C4-2B (cell line): Measurements from ENCODE around the gene CASP8AP2.
"Not testable (repeated sequence)": the region's sequence is repeated elsewhere in the genome, so short reads cannot be mapped to it uniquely, and the experiment has no call there.

Experiments used
- H3K27ac ChIP-seq: fragments of 450-650 bp; 2 replicates; pipeline ENCODE4 v1.5.1; 2017
- ZFX ChIP-seq: fragments of 450-650 bp; IDR thresholded peaks from 2 replicates; pipeline ENCODE4 v1.6.1; 2017
- TF ChIP-seq, protein P1 (sequence below): fragments of 450-650 bp; conservative IDR thresholded peaks from 2 replicates; pipeline ENCODE4 v1.5.1; 2017; ENCODE audit warnings: mild to moderate bottlenecking

Gene CASP8AP2

DNA sequence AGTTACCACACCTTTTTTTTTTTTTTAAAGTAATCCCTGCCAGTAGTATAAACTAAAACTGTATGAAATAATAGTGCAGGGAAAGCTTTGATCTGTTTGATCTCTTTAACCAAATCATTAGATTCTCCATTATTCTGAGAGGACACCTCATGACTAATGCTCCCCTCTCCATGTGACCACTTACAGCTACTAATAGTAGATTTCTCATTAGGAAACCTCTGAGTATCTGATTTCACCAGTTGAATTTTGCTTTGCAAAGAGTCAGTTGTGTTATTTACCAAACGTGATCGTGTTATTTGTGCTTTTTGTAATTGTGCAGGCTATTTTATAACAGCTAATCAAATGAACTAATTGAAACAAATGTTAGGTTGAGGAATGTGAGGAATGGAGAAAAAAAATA lies 12.5 kb downstream of the CASP8AP2 start:
- no peak for TF ChIP-seq ZFX
- TF ChIP-seq, protein P1, sequence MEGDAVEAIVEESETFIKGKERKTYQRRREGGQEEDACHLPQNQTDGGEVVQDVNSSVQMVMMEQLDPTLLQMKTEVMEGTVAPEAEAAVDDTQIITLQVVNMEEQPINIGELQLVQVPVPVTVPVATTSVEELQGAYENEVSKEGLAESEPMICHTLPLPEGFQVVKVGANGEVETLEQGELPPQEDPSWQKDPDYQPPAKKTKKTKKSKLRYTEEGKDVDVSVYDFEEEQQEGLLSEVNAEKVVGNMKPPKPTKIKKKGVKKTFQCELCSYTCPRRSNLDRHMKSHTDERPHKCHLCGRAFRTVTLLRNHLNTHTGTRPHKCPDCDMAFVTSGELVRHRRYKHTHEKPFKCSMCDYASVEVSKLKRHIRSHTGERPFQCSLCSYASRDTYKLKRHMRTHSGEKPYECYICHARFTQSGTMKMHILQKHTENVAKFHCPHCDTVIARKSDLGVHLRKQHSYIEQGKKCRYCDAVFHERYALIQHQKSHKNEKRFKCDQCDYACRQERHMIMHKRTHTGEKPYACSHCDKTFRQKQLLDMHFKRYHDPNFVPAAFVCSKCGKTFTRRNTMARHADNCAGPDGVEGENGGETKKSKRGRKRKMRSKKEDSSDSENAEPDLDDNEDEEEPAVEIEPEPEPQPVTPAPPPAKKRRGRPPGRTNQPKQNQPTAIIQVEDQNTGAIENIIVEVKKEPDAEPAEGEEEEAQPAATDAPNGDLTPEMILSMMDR: no peak
- H3K27ac ChIP-seq: no peak overlapping the region

DNA sequence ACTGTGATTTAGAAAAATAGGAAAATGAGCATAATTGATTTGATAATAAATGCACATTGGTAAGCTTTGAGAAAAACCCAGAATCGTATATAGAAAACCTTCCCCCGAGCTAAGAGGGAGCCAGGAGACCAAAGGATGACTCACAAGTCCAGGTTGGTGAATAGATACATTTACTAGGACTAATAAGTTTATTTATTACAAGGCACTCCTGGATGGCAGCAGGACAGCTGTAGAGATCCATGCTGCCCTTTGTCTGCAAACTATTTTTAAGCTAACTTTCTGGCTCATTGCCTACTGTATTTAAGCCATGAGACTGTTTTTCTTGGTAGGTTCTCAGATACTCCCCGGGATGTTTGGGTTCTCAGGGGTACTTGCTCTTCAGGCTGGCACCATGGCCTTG lies 13.4 kb downstream of the CASP8AP2 start:
- no peak overlapping the region for H3K27ac ChIP-seq
- TF ChIP-seq, protein P1: no peak
- no peak for TF ChIP-seq ZFX

DNA sequence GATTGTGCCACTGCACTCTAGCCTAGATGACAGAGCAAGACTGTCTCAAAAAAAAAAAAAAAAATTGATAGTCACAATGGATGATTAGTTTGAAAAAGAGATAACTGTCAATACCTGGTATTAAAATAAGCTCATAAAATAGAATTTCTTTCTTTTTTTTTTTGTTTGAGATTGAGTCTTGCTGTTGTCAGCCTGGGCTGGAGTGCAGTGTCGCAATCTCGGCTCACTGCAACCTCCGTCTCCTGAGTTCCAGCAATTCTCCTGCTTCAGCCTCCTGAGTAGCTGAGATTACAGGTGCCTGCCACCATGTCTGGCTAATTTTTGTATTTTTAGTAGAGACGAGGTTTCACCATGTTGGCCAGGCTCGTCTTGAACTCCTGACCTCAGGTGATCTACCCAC lies 17.8 kb downstream of the CASP8AP2 start:
- H3K27ac ChIP-seq: not testable (repeated sequence)

DNA sequence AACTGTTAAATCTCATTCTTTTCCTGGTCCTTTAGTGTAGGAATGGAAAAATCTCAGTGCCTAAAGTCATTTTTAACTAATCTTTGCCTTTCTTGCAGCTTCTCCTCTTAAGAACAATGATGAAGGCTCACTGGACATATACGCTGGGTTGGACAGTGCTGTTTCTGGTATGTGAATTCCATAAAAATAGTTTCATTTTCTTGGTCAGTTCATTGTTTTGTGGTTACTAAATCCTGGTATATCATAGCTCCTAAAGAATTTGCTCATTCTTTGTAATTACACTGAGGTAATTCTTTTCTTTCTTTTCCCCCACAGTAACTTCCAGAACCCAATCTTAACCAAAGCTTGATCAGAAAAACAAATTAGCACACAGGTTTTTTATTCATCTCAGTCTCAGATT lies 23.4 kb downstream of the CASP8AP2 start:
- TF ChIP-seq ZFX: no peak
- TF ChIP-seq, protein P1: no peak
- H3K27ac ChIP-seq: no peak overlapping the region

DNA sequence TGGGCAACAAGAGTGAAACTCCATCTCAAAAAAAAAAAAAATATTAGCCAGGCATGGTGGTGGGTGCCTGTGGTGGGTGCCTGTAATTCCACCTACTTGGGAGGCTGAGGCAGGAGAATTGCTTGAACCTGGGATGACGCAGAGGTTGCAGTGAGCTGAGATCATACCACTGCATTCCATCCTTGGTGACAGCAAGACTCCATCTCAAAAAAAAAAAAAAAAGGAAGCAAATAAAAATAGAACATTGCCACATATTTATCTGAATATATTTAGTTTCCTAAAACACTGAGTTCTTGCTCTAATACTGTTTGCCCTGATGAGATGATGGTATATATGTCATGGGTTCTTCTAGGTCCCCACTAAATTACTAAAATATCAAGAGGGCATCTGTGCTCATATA lies 28.4 kb downstream of the CASP8AP2 start:
- no peak for TF ChIP-seq ZFX
- TF ChIP-seq, protein P1: no peak
- no peak overlapping the region for H3K27ac ChIP-seq

DNA sequence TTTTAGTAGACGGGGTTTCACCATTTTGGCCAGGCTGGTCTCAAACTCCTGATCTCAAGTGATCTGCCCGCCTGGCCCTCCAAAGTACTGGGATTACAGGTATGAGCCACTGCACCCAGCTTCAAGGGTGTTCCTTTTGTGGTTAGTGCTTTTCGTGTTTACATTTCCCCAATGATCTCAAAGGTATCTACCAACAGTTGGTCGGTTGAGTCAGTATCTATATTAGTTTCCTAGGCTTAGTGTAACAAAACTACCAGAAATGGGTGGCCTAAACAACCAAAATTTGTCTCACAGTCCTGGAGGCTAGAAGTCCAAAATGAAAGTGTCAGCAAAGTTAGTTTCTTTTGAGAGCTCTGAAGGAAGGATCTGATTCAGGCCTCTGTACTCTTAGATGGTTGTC lies 30.1 kb downstream of the CASP8AP2 start:
- TF ChIP-seq, protein P1: no peak
- no peak for TF ChIP-seq ZFX
- H3K27ac ChIP-seq: no peak overlapping the region

DNA sequence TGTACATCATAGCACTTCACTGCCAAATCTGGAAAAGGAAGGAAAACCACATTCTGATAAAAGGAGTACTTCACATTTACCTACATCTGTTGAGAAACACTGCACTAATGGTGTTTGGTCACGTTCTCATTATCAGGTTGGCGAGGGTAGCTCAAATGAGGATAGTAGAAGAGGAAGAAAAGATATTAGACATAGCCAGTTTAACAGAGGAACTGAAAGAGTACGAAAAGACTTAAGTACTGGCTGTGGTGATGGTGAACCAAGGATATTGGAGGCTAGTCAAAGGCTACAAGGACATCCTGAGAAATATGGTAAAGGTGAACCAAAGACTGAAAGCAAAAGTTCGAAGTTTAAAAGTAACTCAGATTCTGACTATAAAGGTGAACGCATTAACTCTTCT lies 32.6 kb downstream of the CASP8AP2 start:
- H3K27ac ChIP-seq: no peak overlapping the region

DNA sequence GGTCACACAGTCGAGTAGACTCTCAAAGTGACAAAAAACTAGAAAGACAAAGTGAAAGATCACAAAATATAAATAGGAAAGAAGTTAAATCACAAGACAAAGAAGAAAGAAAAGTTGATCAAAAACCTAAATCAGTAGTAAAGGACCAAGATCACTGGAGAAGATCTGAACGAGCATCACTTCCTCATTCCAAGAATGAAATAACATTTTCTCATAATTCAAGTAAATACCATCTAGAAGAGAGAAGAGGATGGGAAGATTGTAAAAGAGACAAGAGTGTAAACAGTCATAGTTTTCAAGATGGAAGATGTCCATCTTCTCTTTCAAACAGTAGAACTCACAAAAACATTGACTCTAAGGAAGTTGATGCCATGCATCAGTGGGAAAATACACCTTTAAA lies 33.0 kb downstream of the CASP8AP2 start:
- H3K27ac ChIP-seq: no peak overlapping the region
- TF ChIP-seq, protein P1: no peak

More for the DNA sequence above, 32.6 kb downstream of the CASP8AP2 start:
- no peak for TF ChIP-seq ZFX
- TF ChIP-seq, protein P1: no peak
